Mesenchymal stem cell (in vitro differentiated cells and primary cell): ENCODE data around the gene C9orf85. TPM values are rescaled to one million over a fixed set of nuclear protein-coding genes. Genes with fewer than 3 reads are reported as not detected.

Experiments
- DNase-seq: peaks from one replicate; pipeline ENCODE4 v3.0.0-alpha.2; 2013
- H2AFZ ChIP-seq: one replicate; pipeline ENCODE4 v1.6.1; 2013; ENCODE audit warnings: low read depth, mild to moderate bottlenecking, control low read depth, inconsistent platforms, low read length, moderate library complexity
- H2AK5ac ChIP-seq: 2 replicates; pipeline ENCODE4 v1.6.1; 2013; ENCODE audit warnings: low read length, moderate library complexity, mild to moderate bottlenecking, inconsistent platforms; ENCODE audit not compliant: severe bottlenecking
- H2BK120ac ChIP-seq: one replicate; pipeline ENCODE4 v1.6.1; 2013; ENCODE audit warnings: low read depth, mild to moderate bottlenecking, inconsistent platforms, low read length, moderate library complexity
- H2BK12ac ChIP-seq, 2 experiments: one replicate each; pipeline ENCODE4 v1.6.1; 2013; ENCODE audit warnings: inconsistent platforms in 2 of 2, low read length in 2 of 2, mild to moderate bottlenecking in 2 of 2, moderate library complexity in 2 of 2, control low read depth in 1 of 2
- H2BK15ac ChIP-seq: one replicate; pipeline ENCODE4 v1.6.1; 2013; ENCODE audit warnings: mild to moderate bottlenecking, low read depth, inconsistent platforms; ENCODE audit not compliant: poor library complexity, severe bottlenecking
- H2BK5ac ChIP-seq: 2 replicates; pipeline ENCODE4 v1.6.1; 2013; ENCODE audit warnings: low read depth, mild to moderate bottlenecking, low read length, control low read depth, inconsistent platforms; ENCODE audit not compliant: poor library complexity, severe bottlenecking
- H3K14ac ChIP-seq, 2 experiments: one replicate each; pipeline ENCODE4 v1.6.1; 2013; ENCODE audit warnings: inconsistent platforms in 2 of 2, low read length in 2 of 2, control low read depth in 1 of 2, mild to moderate bottlenecking in 1 of 2, moderate library complexity in 1 of 2
- H3K18ac ChIP-seq, 2 experiments: one replicate each; pipeline ENCODE4 v1.6.1; 2013; ENCODE audit warnings: inconsistent platforms in 2 of 2, low read length in 2 of 2, control low read depth in 1 of 2, low read depth in 1 of 2, mild to moderate bottlenecking in 1 of 2
- H3K23ac ChIP-seq, 2 experiments: one replicate each; pipeline ENCODE4 v1.6.1; 2013; ENCODE audit warnings: inconsistent platforms in 2 of 2, low read length in 2 of 2, mild to moderate bottlenecking in 2 of 2, moderate library complexity in 2 of 2, control low read depth in 1 of 2
- H3K27ac ChIP-seq: 2 replicates; pipeline ENCODE4 v1.5.1; 2013; ENCODE audit warnings: mild to moderate bottlenecking, moderate library complexity, low read length, control low read depth, inconsistent platforms; ENCODE audit not compliant: poor library complexity, severe bottlenecking
- H3K27me3 ChIP-seq, 2 experiments: 2 replicates each; pipeline versions ENCODE4 v1.6.1 to v1.7.0; 2013; ENCODE audit warnings: low read length in 2 of 2, mild to moderate bottlenecking in 2 of 2, moderate library complexity in 2 of 2, control low read depth in 1 of 2, inconsistent platforms in 1 of 2; ENCODE audit not compliant: control insufficient read depth in 1 of 2, insufficient read depth in 1 of 2
- H3K36me3 ChIP-seq, 2 experiments: 2 replicates each; pipeline versions ENCODE4 v1.6.1 to v1.7.0; 2013; ENCODE audit warnings: low read length in 2 of 2, control low read depth in 1 of 2, inconsistent platforms in 1 of 2, low read depth in 1 of 2, mild to moderate bottlenecking in 1 of 2; ENCODE audit not compliant: insufficient read depth in 2 of 2, control insufficient read depth in 1 of 2
- H3K4ac ChIP-seq, 2 experiments: one replicate each; pipeline ENCODE4 v1.6.1; 2013; ENCODE audit warnings: inconsistent platforms in 2 of 2, low read length in 2 of 2, mild to moderate bottlenecking in 2 of 2, moderate library complexity in 2 of 2, control low read depth in 1 of 2, low read depth in 1 of 2
- H3K4me1 ChIP-seq: 2 replicates; pipeline ENCODE4 v1.6.1; 2013; ENCODE audit warnings: low read depth, low read length, control low read depth; ENCODE audit not compliant: control insufficient read depth, insufficient read depth
- H3K4me2 ChIP-seq: 2 replicates; pipeline ENCODE4 v1.6.1; 2013; ENCODE audit warnings: low read length, mild to moderate bottlenecking, inconsistent platforms; ENCODE audit not compliant: poor library complexity, severe bottlenecking
- H3K4me3 ChIP-seq, 2 experiments: 2 replicates each; pipeline versions ENCODE4 v1.5.1 to v1.7.0; 2013; ENCODE audit warnings: low read length in 2 of 2, mild to moderate bottlenecking in 2 of 2, control low read depth in 1 of 2, low read depth in 1 of 2; ENCODE audit not compliant: insufficient read depth in 1 of 2
- H3K79me1 ChIP-seq: replicated peaks from 2 replicates; pipeline ENCODE4 v1.6.1; 2013; ENCODE audit warnings: mild to moderate bottlenecking, control low read depth, low read length, inconsistent platforms; ENCODE audit not compliant: poor library complexity, severe bottlenecking
- H3K9ac ChIP-seq: 2 replicates; pipeline ENCODE4 v1.7.0; 2013; ENCODE audit warnings: mild to moderate bottlenecking, low read length, moderate library complexity
- H3K9me3 ChIP-seq: 2 replicates; pipeline ENCODE4 v1.7.0; 2013; ENCODE audit warnings: mild to moderate bottlenecking, low read length; ENCODE audit not compliant: control insufficient read depth
- H4K8ac ChIP-seq: one replicate; pipeline ENCODE4 v1.6.1; 2013; ENCODE audit warnings: inconsistent platforms, mild to moderate bottlenecking, low read length, moderate library complexity
- H4K91ac ChIP-seq: one replicate; pipeline ENCODE4 v1.6.1; 2013; ENCODE audit warnings: mild to moderate bottlenecking, low read length, inconsistent platforms
- WGBS: methylation state at CpG from one replicate; pipeline ENCODE4 v1.1.7; 2013; ENCODE audit warnings: mixed read lengths; 5-methylcytosine and 5-hydroxymethylcytosine counted together
- small RNA-seq: library from polyadenylated mRNA; stranded (forward); fragments of <200 nt; extraction: miRNeasy Mini kit (QIAGEN cat#:217004); gene quantifications from one replicate; pipeline ENCODE3, GENCODE V24; 2013; ENCODE audit warnings: low read depth

The C9orf85 gene

GRCh38 chr9:72013292-72013760, 101.9 kb downstream of the C9orf85 start:
- H3K9me3 ChIP-seq, result no peaks in the 10 kb centered on the region
- no peak overlapping the region for H3K23ac ChIP-seq
- H2AFZ ChIP-seq, result no peak overlapping the region
- no peak overlapping the region for H2BK15ac ChIP-seq
- no peaks in the 10 kb centered on the region for H3K79me1 ChIP-seq
- H3K14ac ChIP-seq, result no peak overlapping the region
- no peak overlapping the region for H2BK12ac ChIP-seq
- no peak overlapping the region for H3K4me3 ChIP-seq
- no peak overlapping the region for H3K27ac ChIP-seq
- 40% methylated on average over 1 of the region's 1 CpG for WGBS
- DNase-seq, result no peak
- no peak overlapping the region for H2BK5ac ChIP-seq
- no peaks in the 10 kb centered on the region for H3K4me1 ChIP-seq
- H2AK5ac ChIP-seq, result no peak overlapping the region
- H3K9ac ChIP-seq, result no peak overlapping the region
- no peak overlapping the region for H4K8ac ChIP-seq
- no peak overlapping the region for H2BK120ac ChIP-seq
- H3K4me2 ChIP-seq, result no peak overlapping the region
- no peaks in the 10 kb centered on the region for H3K36me3 ChIP-seq
- no peak overlapping the region for H3K4ac ChIP-seq
- no peak overlapping the region for H4K91ac ChIP-seq
- no peak overlapping the region for H3K18ac ChIP-seq
- no peaks in the 10 kb centered on the region for H3K27me3 ChIP-seq

- peak; percentile 82 for DNase-seq
- peak overlapping the region; percentile 24 for H3K9ac ChIP-seq
- WGBS, result 39% methylated on average over 2 of the region's 3 CpGs
These were observed 111.4 kb downstream of the C9orf85 start for GRCh38 chr9:72022841-72023240.

More at GRCh38 chr9:72022841-72023240, 111.4 kb downstream of the C9orf85 start:
- Histone ChIP-seq H4K8ac (no peak overlapping the region), H2BK12ac (no peak overlapping the region), H3K4me3 (no peak overlapping the region), H4K91ac (no peak overlapping the region), H3K23ac (no peak overlapping the region), H3K4me1 (no peaks in the 10 kb centered on the region), H3K4ac (no peak overlapping the region), H2BK120ac (no peak overlapping the region), H2AFZ (no peak overlapping the region), H3K14ac (no peak overlapping the region), H2BK15ac (no peak overlapping the region), H3K4me2 (no peak overlapping the region), H3K27me3 (no peaks in the 10 kb centered on the region), H3K18ac (no peak overlapping the region), H3K27ac (no peak overlapping the region), H3K36me3 (no peaks in the 10 kb centered on the region), H2AK5ac (no peak overlapping the region), H3K9me3 (no peaks in the 10 kb centered on the region), H2BK5ac (no peak overlapping the region), H3K79me1 (no peaks in the 10 kb centered on the region)

Small RNAs within 50 kb of the gene (small RNA-seq; reads per million reads assigned to genes)
- not detected for gene HSPB1P1
- not detected for gene RF00019
